ENCODE data around the gene MRPL17.

MRPL17 gene

GRCh38 chr11:6634534-6634933, 48.6 kb downstream of the MRPL17 start:
- in situ Hi-C loops (cut with MboI; ENCODE audit: low sequenced_read_pairs), result no loop called here

GRCh38 chr11:6633422-6634408, 49.4 kb downstream of the MRPL17 start:
- in situ Hi-C loops (cut with MboI; ENCODE audit: low sequenced_read_pairs), result no loop called here

GRCh38 chr11:6632116-6633073, 50.7 kb downstream of the MRPL17 start:
- in situ Hi-C loops (cut with MboI; ENCODE audit: low sequenced_read_pairs), result no loop called here

- in situ Hi-C loops (cut with MboI; ENCODE audit: low sequenced_read_pairs), result no loop called here
These were observed 51.7 kb downstream of the MRPL17 start for GRCh38 chr11:6631361-6631890.

GRCh38 chr11:6630632-6631291, 52.4 kb downstream of the MRPL17 start:
- in situ Hi-C loops (cut with MboI; ENCODE audit: low sequenced_read_pairs), result no loop called here
